ENCODE data around the gene NDP.

The NDP gene

GRCh38 chrX:43974741-43975465 lies 1.7 kb upstream of the NDP start:
- H3K4me2 ChIP-seq (ENCODE audit: insufficient read depth, low read length) = no peak overlapping the region
- no peak overlapping the region for H3K27ac ChIP-seq (ENCODE audit: low read length)
- no peaks in the 10 kb centered on the region for H3K27me3 ChIP-seq (ENCODE audit: insufficient read depth, low read length, poor library complexity)
- TF ChIP-seq CTCF (IDR thresholded peaks at IDR 0.05; ENCODE audit: borderline replicate concordance, extremely low read depth, low read length, poor library complexity, severe bottlenecking) = no peak
- TF ChIP-seq EZH2 (IDR thresholded peaks at IDR 0.05; ENCODE audit: borderline replicate concordance, low read depth, low read length, severe bottlenecking) = no peak
- no peaks in the 10 kb centered on the region for H3K9me3 ChIP-seq (ENCODE audit: insufficient read depth, low read length, severe bottlenecking)
- ATAC-seq (ENCODE audit: insufficient read depth, low read depth) = no peak
- H3K36me3 ChIP-seq (ENCODE audit: insufficient read depth, low read length) = no peaks in the 10 kb centered on the region
- no peak for DNase-seq
- no peaks in the 10 kb centered on the region for H4K20me1 ChIP-seq (ENCODE audit: insufficient read depth, low read length)
- H3K9ac ChIP-seq (ENCODE audit: low read depth, low read length) = no peak overlapping the region
- H3K4me1 ChIP-seq (ENCODE audit: insufficient read depth, low read length) = no peaks in the 10 kb centered on the region
- H2AFZ ChIP-seq (ENCODE audit: low read depth, low read length) = no peak overlapping the region
- no peak overlapping the region for H3K4me3 ChIP-seq (ENCODE audit: low read depth in 1 of 2, low read length in 2 of 2)
- no peaks in the 10 kb centered on the region for H3K79me2 ChIP-seq (ENCODE audit: insufficient read depth, low read length)

- H3K79me2 ChIP-seq (ENCODE audit: insufficient read depth, low read length) = no peaks in the 10 kb centered on the region
- TF ChIP-seq CTCF (IDR thresholded peaks at IDR 0.05; ENCODE audit: borderline replicate concordance, extremely low read depth, low read length, poor library complexity, severe bottlenecking) (no peak), EZH2 (IDR thresholded peaks at IDR 0.05; ENCODE audit: borderline replicate concordance, low read depth, low read length, severe bottlenecking) (no peak)
- H3K9ac ChIP-seq (ENCODE audit: low read depth, low read length) = no peak overlapping the region
- no peaks in the 10 kb centered on the region for H3K27me3 ChIP-seq (ENCODE audit: insufficient read depth, low read length, poor library complexity)
- H3K4me2 ChIP-seq (ENCODE audit: insufficient read depth, low read length) = no peak overlapping the region
- H3K9me3 ChIP-seq (ENCODE audit: insufficient read depth, low read length, severe bottlenecking) = no peaks in the 10 kb centered on the region
- no peaks in the 10 kb centered on the region for H3K4me1 ChIP-seq (ENCODE audit: insufficient read depth, low read length)
- no peaks in the 10 kb centered on the region for H4K20me1 ChIP-seq (ENCODE audit: insufficient read depth, low read length)
- no peak overlapping the region for H3K27ac ChIP-seq (ENCODE audit: low read length)
- no peak overlapping the region for H3K4me3 ChIP-seq (ENCODE audit: low read depth in 1 of 2, low read length in 2 of 2)
- DNase-seq (no peak), ATAC-seq (ENCODE audit: insufficient read depth, low read depth) (no peak)
- H3K36me3 ChIP-seq (ENCODE audit: insufficient read depth, low read length) = no peaks in the 10 kb centered on the region
- no peak overlapping the region for H2AFZ ChIP-seq (ENCODE audit: low read depth, low read length)
These were observed 898 bp upstream of the NDP start for GRCh38 chrX:43974100-43974475.

- no peak overlapping the region for H2AFZ ChIP-seq (ENCODE audit: low read depth, low read length)
- no peak overlapping the region for H3K27ac ChIP-seq (ENCODE audit: low read length)
- no peak overlapping the region for H3K4me2 ChIP-seq (ENCODE audit: insufficient read depth, low read length)
- H4K20me1 ChIP-seq (ENCODE audit: insufficient read depth, low read length) = no peaks in the 10 kb centered on the region
- no peak for DNase-seq
- H3K9me3 ChIP-seq (ENCODE audit: insufficient read depth, low read length, severe bottlenecking) = no peaks in the 10 kb centered on the region
- H3K36me3 ChIP-seq (ENCODE audit: insufficient read depth, low read length) = no peaks in the 10 kb centered on the region
- no peaks in the 10 kb centered on the region for H3K4me1 ChIP-seq (ENCODE audit: insufficient read depth, low read length)
- H3K27me3 ChIP-seq (ENCODE audit: insufficient read depth, low read length, poor library complexity) = no peaks in the 10 kb centered on the region
- ATAC-seq (ENCODE audit: insufficient read depth, low read depth) = no peak
- H3K4me3 ChIP-seq (ENCODE audit: low read depth in 1 of 2, low read length in 2 of 2) = no peak overlapping the region
- no peaks in the 10 kb centered on the region for H3K79me2 ChIP-seq (ENCODE audit: insufficient read depth, low read length)
- H3K9ac ChIP-seq (ENCODE audit: low read depth, low read length) = no peak overlapping the region
- TF ChIP-seq EZH2 (IDR thresholded peaks at IDR 0.05; ENCODE audit: borderline replicate concordance, low read depth, low read length, severe bottlenecking) (no peak), CTCF (IDR thresholded peaks at IDR 0.05; ENCODE audit: borderline replicate concordance, extremely low read depth, low read length, poor library complexity, severe bottlenecking) (no peak)
These were observed 926 bp downstream of the NDP start for GRCh38 chrX:43971966-43972961.

All from DND-41 (cell line).